Measurements from ENCODE around the gene AUTS2.

Gene AUTS2

GRCh38 chr7:70307544-70308106, 709.4 kb downstream of the AUTS2 start:
- DNase-seq (ENCODE audit: low read depth) = no peak

- no peak for DNase-seq (ENCODE audit: low read depth)
These were observed 714.1 kb downstream of the AUTS2 start for GRCh38 chr7:70312336-70312735.

- no peak for DNase-seq (ENCODE audit: low read depth)
These were observed 715.0 kb downstream of the AUTS2 start for GRCh38 chr7:70313271-70313670.

- no peak for DNase-seq (ENCODE audit: low read depth)
These were observed 715.4 kb downstream of the AUTS2 start for GRCh38 chr7:70313687-70314086.

- no peak for DNase-seq (ENCODE audit: low read depth)
These were observed 715.9 kb downstream of the AUTS2 start for GRCh38 chr7:70314221-70314620.

GRCh38 chr7:70316745-70317144, 718.5 kb downstream of the AUTS2 start:
- no peak for DNase-seq (ENCODE audit: low read depth)

GRCh38 chr7:70317356-70317755, 719.1 kb downstream of the AUTS2 start:
- DNase-seq (ENCODE audit: low read depth) = no peak

GRCh38 chr7:70318511-70318910, 720.2 kb downstream of the AUTS2 start:
- DNase-seq (ENCODE audit: low read depth) = no peak

GRCh38 chr7:70319057-70319456, 720.8 kb downstream of the AUTS2 start:
- no peak for DNase-seq (ENCODE audit: low read depth)

GRCh38 chr7:70321016-70321590, 722.8 kb downstream of the AUTS2 start:
- DNase-seq (ENCODE audit: low read depth) = no peak

- no peak for DNase-seq (ENCODE audit: low read depth)
These were observed 724.6 kb downstream of the AUTS2 start for GRCh38 chr7:70322856-70323255.

GRCh38 chr7:70325509-70326101, 727.3 kb downstream of the AUTS2 start:
- no peak for DNase-seq (ENCODE audit: low read depth)

- no peak for DNase-seq (ENCODE audit: low read depth)
These were observed 736.0 kb downstream of the AUTS2 start for GRCh38 chr7:70334295-70334694.

GRCh38 chr7:70334871-70335270, 736.6 kb downstream of the AUTS2 start:
- no peak for DNase-seq (ENCODE audit: low read depth)

- no peak for DNase-seq (ENCODE audit: low read depth)
These were observed 738.3 kb downstream of the AUTS2 start for GRCh38 chr7:70336536-70336935.

GRCh38 chr7:70338015-70338414, 739.7 kb downstream of the AUTS2 start:
- no peak for DNase-seq (ENCODE audit: low read depth)

GRCh38 chr7:70340236-70340635, 742.0 kb downstream of the AUTS2 start:
- no peak for DNase-seq (ENCODE audit: low read depth)

- no peak for DNase-seq (ENCODE audit: low read depth)
These were observed 743.2 kb downstream of the AUTS2 start for GRCh38 chr7:70341446-70341845.

GRCh38 chr7:70343519-70343918, 745.2 kb downstream of the AUTS2 start:
- no peak for DNase-seq (ENCODE audit: low read depth)

- no peak for DNase-seq (ENCODE audit: low read depth)
These were observed 746.5 kb downstream of the AUTS2 start for GRCh38 chr7:70344726-70345125.

- no peak for DNase-seq (ENCODE audit: low read depth)
These were observed 748.7 kb downstream of the AUTS2 start for GRCh38 chr7:70346844-70347462.

GRCh38 chr7:70347463-70348254, 749.4 kb downstream of the AUTS2 start:
- DNase-seq (ENCODE audit: low read depth) = no peak

- no peak for DNase-seq (ENCODE audit: low read depth)
These were observed 750.8 kb downstream of the AUTS2 start for GRCh38 chr7:70349031-70349430.

Measured in stimulated activated CD8-positive, alpha-beta memory T cell treated with anti-CD3 and anti-CD28 coated beads, Interleukin-4, amount 100 ng/mL, for 24 hours (primary cell).